HG03520 (cell line): ENCODE data around the gene ARHGEF6.
A peak's percentile ranks its signal among the peaks of the same experiment; 100 is the strongest.

Source experiments
- ATAC-seq: cut with Tn5 transposase; IDR thresholded peaks from one replicate; pipeline ENCODE4 v1.9.1; 2021; ENCODE audit warnings: mild to moderate bottlenecking, moderate library complexity; ENCODE audit not compliant: unreplicated experiment

ARHGEF6 gene

DNA sequence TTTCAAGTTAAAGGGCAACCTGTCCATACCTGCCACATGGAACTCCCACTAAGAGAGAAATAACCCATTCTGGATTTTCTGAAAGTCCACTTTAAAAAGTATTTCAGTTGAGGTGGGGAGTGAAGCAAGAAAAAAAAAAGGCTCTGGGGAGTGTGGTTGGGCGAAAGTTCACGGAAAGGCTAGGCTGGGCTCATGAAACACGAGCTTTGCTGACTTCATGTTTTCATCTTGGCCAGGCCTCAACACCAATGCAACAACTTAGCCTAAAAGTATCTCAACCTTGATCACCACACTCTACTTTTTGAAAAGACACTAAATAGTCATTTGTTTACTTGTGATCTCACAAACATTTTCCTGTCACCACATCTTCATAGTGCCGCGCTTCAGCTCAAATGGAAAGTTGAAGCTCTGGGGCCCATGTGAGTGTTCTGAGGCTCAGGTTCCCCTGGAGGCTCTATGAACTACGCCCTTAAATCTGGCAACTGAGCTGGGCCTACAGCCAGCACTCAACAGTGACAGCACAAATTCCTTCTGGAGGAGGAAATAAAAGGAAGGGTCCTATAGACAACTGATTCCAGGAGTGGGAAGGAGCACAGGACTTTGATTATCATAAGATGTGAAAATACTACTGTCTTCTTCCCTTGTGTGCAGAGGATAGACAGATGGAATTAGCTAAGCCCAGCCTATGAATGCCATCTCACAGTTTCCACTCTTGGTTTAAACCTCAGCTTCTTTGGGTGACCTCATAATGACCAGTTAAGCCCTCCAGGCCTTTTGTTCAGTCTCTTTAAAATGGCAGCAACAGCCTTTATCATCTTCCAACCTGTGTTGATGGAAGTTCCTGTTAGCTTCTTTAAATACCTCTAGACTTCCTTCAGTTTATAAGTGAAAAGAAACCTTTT, 127.7 kb downstream of the ARHGEF6 start:
- no peak for ATAC-seq

DNA sequence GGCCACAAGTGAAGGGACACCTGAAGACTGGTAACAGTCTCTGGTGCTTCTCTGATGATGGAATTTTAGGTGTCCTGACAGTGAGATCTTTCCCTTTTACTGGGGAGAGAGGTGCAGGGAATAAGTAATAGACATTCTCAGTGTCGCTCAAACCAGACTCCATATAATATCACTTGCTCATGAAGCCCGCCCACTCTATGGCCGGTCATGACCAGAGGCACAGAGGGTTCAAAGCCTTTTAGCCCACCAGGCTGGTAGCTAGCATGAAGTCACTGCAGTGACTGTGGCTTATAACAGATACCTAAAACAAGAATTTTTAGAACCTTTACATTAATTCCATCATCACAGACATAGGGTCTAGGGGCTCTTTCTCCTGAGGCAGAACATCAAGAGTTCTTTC, 129.9 kb downstream of the ARHGEF6 start:
- ATAC-seq: no peak

GRCh38 chrX:136647677-136648360, 132.9 kb downstream of the ARHGEF6 start, which contains the start of gene CD40LG:
Gene CD40LG, plus strand, starts transcription at chrX:136648158. Its CDS starts 91 bp downstream, at chrX:136648249.
- no peak for ATAC-seq

DNA sequence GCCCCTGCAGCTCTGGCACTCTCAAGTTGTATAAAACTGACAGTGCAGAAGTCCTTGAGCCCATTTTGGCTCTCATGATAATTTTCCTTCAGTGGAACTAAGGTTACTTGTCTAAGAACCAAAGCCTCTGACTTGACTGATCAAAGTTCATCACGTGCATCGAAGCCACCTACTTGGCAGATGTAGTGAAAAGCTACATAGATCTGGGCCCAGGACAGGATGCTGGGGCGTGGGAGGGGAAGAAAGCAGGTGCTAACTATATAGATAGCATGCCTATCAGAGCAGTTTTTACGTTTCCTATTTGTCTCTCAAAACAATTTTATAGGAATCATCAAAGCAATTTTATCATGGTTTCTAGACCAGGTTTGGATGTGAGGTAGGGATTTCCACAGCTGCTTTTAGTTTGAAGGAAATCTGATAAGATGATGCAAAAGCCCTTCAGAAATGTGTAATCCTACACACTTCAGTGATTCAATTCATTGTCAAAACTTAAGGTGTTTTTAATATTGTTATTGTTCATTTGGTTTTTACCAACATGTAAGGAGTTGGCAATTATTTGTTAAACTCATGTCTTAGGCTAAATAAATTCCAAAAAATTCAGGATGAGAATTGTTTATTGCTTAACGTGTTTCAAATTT, 134.0 kb downstream of the ARHGEF6 start:
- no peak for ATAC-seq

- no peak for ATAC-seq
These were observed 137.5 kb downstream of the ARHGEF6 start for GRCh38 chrX:136643243-136643642.

- ATAC-seq: no peak
These were observed 141.1 kb downstream of the ARHGEF6 start for GRCh38 chrX:136639506-136640176.

GRCh38 chrX:136636121-136636520, 144.6 kb downstream of the ARHGEF6 start:
- ATAC-seq: no peak

GRCh38 chrX:136635235-136635634, 145.5 kb downstream of the ARHGEF6 start:
- ATAC-seq: peak; percentile 50

DNA sequence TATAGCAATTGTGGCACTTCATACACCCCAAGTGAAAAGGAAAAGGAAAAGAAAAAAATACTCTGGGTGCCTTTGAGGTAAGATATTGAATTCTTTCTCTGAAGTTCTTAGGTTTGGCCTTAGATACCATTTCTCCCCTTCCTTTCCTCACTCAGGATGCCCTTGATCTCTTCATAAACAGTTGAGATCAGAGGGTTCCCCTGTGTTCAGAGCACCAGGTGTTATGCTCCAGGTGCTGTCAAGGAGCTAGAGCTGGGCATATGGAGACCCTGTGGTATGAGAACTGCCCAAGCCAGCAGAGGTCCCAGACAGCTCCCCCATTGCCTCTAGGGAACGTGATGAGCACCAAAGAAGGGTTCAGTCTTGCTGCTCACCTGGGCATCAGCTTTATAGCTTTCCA, 149.9 kb downstream of the ARHGEF6 start:
- ATAC-seq: no peak

GRCh38 chrX:136629084-136629750, 151.5 kb downstream of the ARHGEF6 start:
- ATAC-seq: no peak

- no peak for ATAC-seq
These were observed 153.3 kb downstream of the ARHGEF6 start for GRCh38 chrX:136627409-136627808.

DNA sequence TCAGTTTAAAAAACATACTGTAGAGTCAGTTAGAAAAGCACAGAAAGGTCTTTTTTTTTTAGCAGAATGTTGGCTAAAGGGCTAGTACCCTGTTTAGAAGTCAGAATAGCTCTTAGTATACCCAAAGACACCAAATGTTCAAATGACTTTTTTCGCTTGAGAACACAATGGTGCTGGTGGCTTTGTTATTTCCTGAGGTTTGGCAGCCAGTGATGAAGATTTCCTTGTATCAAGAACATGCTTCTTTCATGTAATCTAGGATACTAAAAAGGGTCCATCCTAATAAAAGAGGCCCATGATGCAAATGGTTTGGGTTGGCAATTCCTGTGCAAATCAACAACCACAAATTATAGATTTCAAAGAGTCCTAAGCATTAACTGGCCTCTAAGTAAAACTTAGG, 153.8 kb downstream of the ARHGEF6 start:
- no peak for ATAC-seq

DNA sequence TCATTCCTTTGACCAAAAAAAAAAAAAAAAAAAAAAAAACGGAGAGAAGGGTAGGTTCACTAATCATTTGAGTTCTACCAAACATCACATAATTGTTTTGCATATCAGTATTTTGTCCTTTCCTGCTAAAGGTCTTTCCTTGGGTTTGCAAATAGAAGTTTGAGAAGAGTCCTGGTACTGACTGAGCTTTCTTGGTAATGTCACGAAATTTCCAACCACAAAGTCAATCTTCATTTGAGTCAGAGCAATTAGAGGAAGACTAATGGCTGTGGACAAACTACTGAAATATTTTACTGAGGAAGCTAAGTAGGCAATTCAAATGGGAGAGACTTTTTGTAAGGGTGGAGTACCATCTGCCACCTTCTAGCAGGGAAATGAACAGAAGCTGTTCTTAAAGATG, 154.5 kb downstream of the ARHGEF6 start:
- peak; percentile 67 for ATAC-seq

GRCh38 chrX:136625246-136625645, 155.5 kb downstream of the ARHGEF6 start:
- no peak for ATAC-seq

GRCh38 chrX:136623396-136623795, 157.3 kb downstream of the ARHGEF6 start:
- ATAC-seq: no peak

DNA sequence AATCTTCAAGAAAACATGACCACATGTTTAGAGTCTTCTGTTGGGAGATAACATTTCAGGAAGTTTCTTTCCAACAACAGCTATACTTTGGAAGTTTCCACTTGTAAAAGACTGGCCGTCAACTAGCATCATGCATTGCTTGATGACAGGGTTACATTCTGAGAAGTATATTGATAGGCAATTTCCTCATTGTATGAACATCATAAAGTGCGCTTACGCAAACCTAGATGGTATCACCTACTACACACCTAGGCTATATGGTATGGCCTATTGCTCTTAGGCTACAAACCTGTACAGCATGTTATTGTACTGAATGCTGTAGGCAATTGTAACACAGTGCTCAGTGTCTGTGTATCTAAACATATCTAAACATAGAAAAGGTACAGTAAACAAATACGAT, 158.2 kb downstream of the ARHGEF6 start:
- ATAC-seq: no peak

DNA sequence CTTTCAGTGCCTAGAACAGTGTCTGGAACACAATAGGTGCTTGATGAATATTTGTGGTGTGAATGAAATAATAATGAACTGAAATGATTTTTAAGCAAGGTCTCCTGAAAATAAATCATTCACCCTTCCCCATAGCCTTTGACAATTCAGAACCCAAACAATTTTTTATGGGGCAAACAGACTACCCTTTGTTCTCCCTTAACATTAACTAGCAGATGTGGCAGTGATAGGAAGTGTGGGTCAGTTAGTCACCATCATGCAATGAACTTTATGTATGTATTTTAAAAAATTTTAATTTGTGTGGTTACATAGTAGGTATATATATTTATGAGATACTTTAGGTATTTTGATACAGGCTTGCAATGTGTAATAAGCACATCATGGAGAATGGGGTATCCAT, 160.0 kb downstream of the ARHGEF6 start:
- no peak for ATAC-seq

- no peak for ATAC-seq
These were observed 160.7 kb downstream of the ARHGEF6 start for GRCh38 chrX:136619899-136620505.

- peak; percentile 96 for ATAC-seq
These were observed 163.6 kb downstream of the ARHGEF6 start for GRCh38 chrX:136616987-136617685.
